Esophagus squamous epithelium (tissue), 5 donors: ENCODE measurements around the gene PCSK5. TPM values are rescaled to one million over a fixed set of nuclear protein-coding genes. Genes with fewer than 3 reads are reported as not detected.

ENCODE experiments used
- DNase-seq: peaks from one replicate; lab custom pipeline; 2025; lab: John Stamatoyannopoulos, UW
- H3K27ac ChIP-seq, 4 donors: fragments of 200-600 bp; sonication (generic); one replicate each; pipeline ENCODE4 v1.5.1; 2016 to 2019; ENCODE audit warnings: mild to moderate bottlenecking in 1 of 4
- H3K27me3 ChIP-seq, 4 donors: fragments of 200-600 bp; sonication (generic); 1 replicate in 3 of 4; 2 replicates in 1 of 4; pipeline versions ENCODE4 v1.5.1 to v1.6.0; 2017 to 2021; ENCODE audit warnings: antibody characterized with exemption in 1 of 4
- H3K36me3 ChIP-seq, 3 donors: fragments of 200-600 bp; sonication (generic); one replicate each; pipeline ENCODE4 v1.5.1; 2016 to 2019
- H3K4me1 ChIP-seq, 3 donors: fragments of 200-600 bp; sonication (generic); one replicate each; pipeline ENCODE4 v1.5.1; 2017 to 2019
- H3K4me3 ChIP-seq, 4 donors: fragments of 200-600 bp; sonication (generic); 1 replicate in 3 of 4; 2 replicates in 1 of 4; pipeline ENCODE4 v1.5.1; 2016 to 2019; ENCODE audit warnings: mild to moderate bottlenecking in 2 of 4, moderate library complexity in 1 of 4
- H3K9me3 ChIP-seq, 3 donors: fragments of 200-600 bp; sonication (generic); one replicate each; pipeline ENCODE4 v1.5.1; 2016 to 2019
- POLR2A ChIP-seq, 4 donors: fragments of 450-650 bp; IDR thresholded peaks; one replicate each; pipeline ENCODE4 v1.6.1; 2017; ENCODE audit warnings: antibody characterized with exemption in 4 of 4, mild to moderate bottlenecking in 4 of 4, moderate library complexity in 3 of 4
- WGBS, 2 donors: methylation state at CpG; one replicate each; pipeline ENCODE4 v1.1.5; 2018; 5-methylcytosine and 5-hydroxymethylcytosine counted together
- intact Hi-C: fragments of 100-400 bp; cut with DNase I; formaldehyde crosslinking; loops from one replicate; pipeline ENCODE4 v1.15.0; 2022
- total RNA-seq, 4 donors: library from RNA; depleted of rRNA; stranded (reverse); fragments of >200 nt; gene quantifications; one replicate each; pipeline ENCODE4 v1.1.0, GENCODE V29; 2016
- TF ChIP-seq, protein P1 (sequence below), 6 experiments: fragments of 450-650 bp in 4 of 6; fragments of 200-600 bp in 2 of 6; sonication (generic) in 2 of 6; IDR thresholded peaks; one replicate each; pipeline ENCODE4 v1.5.1; 2016 to 2019; ENCODE audit warnings: antibody characterized with exemption in 6 of 6, mild to moderate bottlenecking in 4 of 6, moderate library complexity in 4 of 6
- donor health status: DM: yes; HTN: yes; CAD: no.

PCSK5 gene
- total RNA-seq, 4 donors from 2014 or later = 8.4 to 33.8 (median 24.2) TPM

DNA sequence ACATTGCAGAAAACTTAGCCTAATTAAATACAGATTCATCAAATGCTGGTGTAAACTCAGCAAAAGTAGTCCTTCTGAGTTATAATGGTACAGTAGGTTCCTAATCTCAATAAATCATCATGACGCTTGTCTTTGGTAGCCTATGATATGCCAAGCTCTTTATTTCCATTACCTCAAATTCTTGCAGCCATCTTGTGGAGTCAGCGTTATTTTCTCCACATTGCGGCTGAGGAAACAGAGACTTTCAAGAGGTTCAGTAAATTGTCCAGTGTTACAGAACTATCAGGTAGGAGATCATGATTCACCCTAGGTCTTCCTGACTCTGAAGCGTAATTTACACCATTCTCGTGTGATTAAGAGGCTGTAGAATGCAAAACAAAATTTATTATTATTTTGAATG is 237.2 kb downstream of the PCSK5 start:
- Histone ChIP-seq H3K4me1 (no peaks in the 10 kb centered on the region), H3K27me3 (no peaks in the 10 kb centered on the region), H3K9me3 (no peaks in the 10 kb centered on the region), H3K36me3 (no peaks in the 10 kb centered on the region), H3K27ac (no peak overlapping the region), H3K4me3 (no peak overlapping the region)
- DNase-seq = no peak
- intact Hi-C loops = no loop called here
- WGBS, 2 donors = 90 to 98% methylated on average over 5 of the region's 5 CpGs
- TF ChIP-seq, protein P1, sequence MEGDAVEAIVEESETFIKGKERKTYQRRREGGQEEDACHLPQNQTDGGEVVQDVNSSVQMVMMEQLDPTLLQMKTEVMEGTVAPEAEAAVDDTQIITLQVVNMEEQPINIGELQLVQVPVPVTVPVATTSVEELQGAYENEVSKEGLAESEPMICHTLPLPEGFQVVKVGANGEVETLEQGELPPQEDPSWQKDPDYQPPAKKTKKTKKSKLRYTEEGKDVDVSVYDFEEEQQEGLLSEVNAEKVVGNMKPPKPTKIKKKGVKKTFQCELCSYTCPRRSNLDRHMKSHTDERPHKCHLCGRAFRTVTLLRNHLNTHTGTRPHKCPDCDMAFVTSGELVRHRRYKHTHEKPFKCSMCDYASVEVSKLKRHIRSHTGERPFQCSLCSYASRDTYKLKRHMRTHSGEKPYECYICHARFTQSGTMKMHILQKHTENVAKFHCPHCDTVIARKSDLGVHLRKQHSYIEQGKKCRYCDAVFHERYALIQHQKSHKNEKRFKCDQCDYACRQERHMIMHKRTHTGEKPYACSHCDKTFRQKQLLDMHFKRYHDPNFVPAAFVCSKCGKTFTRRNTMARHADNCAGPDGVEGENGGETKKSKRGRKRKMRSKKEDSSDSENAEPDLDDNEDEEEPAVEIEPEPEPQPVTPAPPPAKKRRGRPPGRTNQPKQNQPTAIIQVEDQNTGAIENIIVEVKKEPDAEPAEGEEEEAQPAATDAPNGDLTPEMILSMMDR (IDR thresholded peaks at IDR 0.05) = no peak

DNA sequence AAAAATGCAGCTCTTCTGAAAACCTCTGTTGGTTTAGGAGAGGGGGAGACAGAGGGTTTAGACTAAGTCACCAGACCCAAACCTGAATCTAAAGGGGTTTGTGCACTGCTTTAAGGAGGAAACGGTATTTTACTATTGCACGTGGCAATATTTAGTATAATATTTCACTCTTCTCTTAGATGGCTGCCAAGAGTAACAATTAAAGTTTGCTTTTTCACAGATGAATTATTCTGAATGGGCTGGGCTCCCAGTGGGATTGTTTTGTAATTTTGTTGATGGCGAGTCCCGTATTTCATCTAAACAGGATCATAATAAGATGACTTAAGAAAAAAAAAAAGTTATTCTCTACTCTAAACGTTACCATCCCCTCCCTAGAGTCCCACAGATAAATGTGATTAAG is 245.4 kb downstream of the PCSK5 start:
- Histone ChIP-seq H3K27ac (peak overlapping the region in 2 of 4 donors; percentile 4 to 39), H3K4me3 (no peak overlapping the region), H3K9me3 (no peaks in the 10 kb centered on the region), H3K4me1 (peaks cover 10 to 16% (median 10%) of the 10 kb centered on the region in 3 donors), H3K36me3 (no peaks in the 10 kb centered on the region), H3K27me3 (no peaks in the 10 kb centered on the region)
- TF ChIP-seq, protein P1 (IDR thresholded peaks at IDR 0.05) = no peak
- no peak for TF ChIP-seq POLR2A (IDR thresholded peaks at IDR 0.05)
- intact Hi-C loops = no loop called here
- 22 to 23% methylated on average over 5 of the region's 5 CpGs for WGBS, 2 donors
- DNase-seq = no peak

- intact Hi-C loops = no loop called here
- 0% methylated on average over 1 of the region's 1 CpG; no CpG with 5 or more reads in 1 of the 2 donors for WGBS, 2 donors
- Histone ChIP-seq H3K4me1 (peaks cover 10 to 16% (median 10%) of the 10 kb centered on the region in 3 donors), H3K4me3 (no peak overlapping the region), H3K9me3 (no peaks in the 10 kb centered on the region), H3K36me3 (no peaks in the 10 kb centered on the region), H3K27me3 (no peaks in the 10 kb centered on the region), H3K27ac (peak overlapping the region in 2 of 4 donors; percentile 23 to 54)
- TF ChIP-seq, protein P1 (IDR thresholded peaks at IDR 0.05) = no peak
- TF ChIP-seq POLR2A (IDR thresholded peaks at IDR 0.05) = no peak
- no peak for DNase-seq
Observed at GRCh38 chr9:76136986-76137385, 246.5 kb downstream of the PCSK5 start.

- Histone ChIP-seq H3K36me3 (no peaks in the 10 kb centered on the region), H3K4me1 (peaks cover 10 to 16% (median 10%) of the 10 kb centered on the region in 3 donors), H3K4me3 (no peak overlapping the region), H3K27ac (no peak overlapping the region), H3K9me3 (no peaks in the 10 kb centered on the region), H3K27me3 (no peaks in the 10 kb centered on the region)
- no peak for DNase-seq
- 85 to 91% methylated on average over 5 of the region's 5 CpGs for WGBS, 2 donors
- intact Hi-C loops = no loop called here
- TF ChIP-seq, protein P1 (IDR thresholded peaks at IDR 0.05) = no peak
- TF ChIP-seq POLR2A (IDR thresholded peaks at IDR 0.05) = no peak
Observed at GRCh38 chr9:76137931-76138330, 247.5 kb downstream of the PCSK5 start.

- 76 to 77% methylated on average over 4 of the region's 4 CpGs for WGBS, 2 donors
- Histone ChIP-seq H3K4me1 (peaks cover 10 to 16% (median 10%) of the 10 kb centered on the region in 3 donors), H3K27me3 (no peaks in the 10 kb centered on the region), H3K36me3 (no peaks in the 10 kb centered on the region), H3K9me3 (no peaks in the 10 kb centered on the region), H3K4me3 (no peak overlapping the region), H3K27ac (no peak overlapping the region)
- TF ChIP-seq POLR2A (IDR thresholded peaks at IDR 0.05) = no peak
- TF ChIP-seq, protein P1 (IDR thresholded peaks at IDR 0.05) = no peak
- intact Hi-C loops = no loop called here
- DNase-seq = no peak
Observed at GRCh38 chr9:76138360-76138759, 247.9 kb downstream of the PCSK5 start.
